ENCODE data around the gene CDX1.

Gene CDX1

DNA sequence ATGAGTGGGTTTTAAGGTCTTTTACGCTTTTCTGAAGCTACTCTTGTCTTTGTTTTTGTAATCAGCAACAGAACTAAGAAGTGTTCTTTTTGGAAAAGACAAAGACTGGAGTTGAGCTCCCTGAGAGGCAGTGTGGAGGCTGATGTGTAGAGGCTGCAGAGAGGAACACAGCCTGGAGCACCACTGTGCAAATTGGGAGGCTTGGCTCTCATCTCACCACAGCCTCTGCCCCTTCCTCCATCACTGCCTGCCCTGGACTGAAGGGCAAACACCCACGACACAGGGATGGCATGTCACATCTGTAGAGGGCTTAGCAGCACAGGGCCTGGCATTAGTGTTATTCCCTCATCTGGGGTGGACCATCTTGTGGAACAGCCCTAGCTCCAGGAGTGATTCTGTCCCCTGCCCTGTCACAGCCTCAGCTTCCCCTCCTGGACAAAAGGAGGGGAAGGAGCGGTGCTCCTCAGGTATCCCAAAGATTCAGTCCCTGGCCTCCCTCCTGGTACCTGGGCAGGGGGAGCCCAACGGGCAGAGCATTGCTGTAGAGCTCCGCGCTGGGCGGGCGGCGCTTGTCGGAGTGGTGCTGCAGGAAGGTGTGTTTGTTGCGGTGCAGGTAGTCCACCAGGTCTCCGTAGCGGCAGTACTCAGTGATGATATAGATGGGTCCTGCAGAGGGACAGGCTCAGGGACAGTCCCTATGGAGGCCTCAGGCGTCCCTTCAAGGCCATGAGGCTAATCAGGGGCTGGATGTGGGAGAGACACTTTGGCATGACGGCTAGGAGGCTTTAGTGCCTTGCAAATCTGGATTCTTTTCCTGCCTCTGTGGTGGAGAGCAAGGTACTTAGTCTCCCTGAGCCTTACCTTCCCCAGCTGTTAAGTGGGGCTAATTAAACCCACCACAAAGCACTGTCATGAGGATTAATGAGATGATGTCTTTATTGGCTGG, 43.8 kb upstream of the CDX1 start:
- Histone ChIP-seq H3K27me3 (ENCODE audit: control insufficient read depth in 2 of 2, insufficient read depth in 2 of 2, low read length in 2 of 2) (no peaks in the 10 kb centered on the region), H3K9me3 (ENCODE audit: control insufficient read depth in 2 of 2, low read length in 2 of 2) (no peaks in the 10 kb centered on the region), H3K4me3 (ENCODE audit: low read length in 2 of 2) (no peak overlapping the region), H3K36me3 (ENCODE audit: control insufficient read depth in 2 of 2, insufficient read depth in 2 of 2, low read length in 2 of 2) (peaks cover 0 to 11% of the 10 kb centered on the region in 2 donors), H3K9ac (ENCODE audit: low read depth in 1 of 2, low read length in 2 of 2) (peak overlapping the region in 1 of 2 donors; percentile 15), H3K27ac (ENCODE audit: low read depth in 2 of 2, low read length in 2 of 2) (no peak overlapping the region), H3K4me1 (ENCODE audit: control insufficient read depth in 2 of 2, insufficient read depth in 2 of 2, low read length in 2 of 2) (peaks cover 11 to 12% of the 10 kb centered on the region in 2 donors)

DNA sequence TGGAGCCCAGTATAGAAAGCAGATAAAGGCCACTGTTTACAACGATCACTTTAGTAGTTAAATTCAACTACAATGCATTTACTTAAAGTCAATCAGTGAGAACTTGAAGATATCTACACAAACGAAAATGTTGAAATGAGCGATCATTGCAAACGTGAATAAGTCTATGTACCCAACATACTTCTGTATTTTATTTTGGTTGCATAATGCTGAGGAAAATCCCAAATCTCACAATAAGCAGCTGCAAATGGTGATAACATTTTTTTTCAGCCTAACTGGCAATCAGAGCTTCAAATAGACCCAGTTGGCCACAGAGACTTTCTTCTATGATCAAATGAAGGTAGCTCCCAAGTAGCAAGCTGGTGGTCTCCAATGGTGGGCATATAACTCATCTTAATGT, 43.0 kb upstream of the CDX1 start:
- Histone ChIP-seq H3K9ac (ENCODE audit: low read depth in 1 of 2, low read length in 2 of 2) (no peak overlapping the region), H3K36me3 (ENCODE audit: control insufficient read depth in 2 of 2, insufficient read depth in 2 of 2, low read length in 2 of 2) (peaks cover 0 to 13% of the 10 kb centered on the region in 2 donors), H3K27me3 (ENCODE audit: control insufficient read depth in 2 of 2, insufficient read depth in 2 of 2, low read length in 2 of 2) (no peaks in the 10 kb centered on the region), H3K4me3 (ENCODE audit: low read length in 2 of 2) (no peak overlapping the region), H3K27ac (ENCODE audit: low read depth in 2 of 2, low read length in 2 of 2) (no peak overlapping the region), H3K4me1 (ENCODE audit: control insufficient read depth in 2 of 2, insufficient read depth in 2 of 2, low read length in 2 of 2) (peaks cover 11 to 12% of the 10 kb centered on the region in 2 donors), H3K9me3 (ENCODE audit: control insufficient read depth in 2 of 2, low read length in 2 of 2) (no peaks in the 10 kb centered on the region)

DNA sequence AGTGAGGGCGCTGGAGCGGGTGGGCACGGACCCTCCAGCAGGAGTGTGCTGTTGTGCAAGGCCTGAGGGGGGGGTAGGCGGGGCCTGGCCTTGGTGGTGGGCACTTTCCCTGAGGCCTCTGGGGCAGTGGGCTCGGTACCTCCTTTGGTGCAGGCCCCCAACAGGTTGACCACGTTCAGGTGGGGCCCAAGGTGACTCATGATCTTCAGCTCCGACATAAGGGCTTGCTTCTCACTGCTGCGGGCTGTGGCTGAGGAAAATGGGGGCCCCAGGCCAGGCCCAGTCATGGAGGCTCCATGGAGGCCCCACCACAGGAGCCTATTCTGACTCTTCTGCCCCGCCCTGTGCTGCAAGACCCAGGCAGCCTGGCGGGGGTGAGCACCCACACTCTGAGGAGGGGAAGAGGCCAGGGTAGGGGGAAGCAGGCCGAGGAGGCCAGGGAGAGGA, 42.4 kb upstream of the CDX1 start:
- Histone ChIP-seq H3K27ac (ENCODE audit: low read depth in 2 of 2, low read length in 2 of 2) (no peak overlapping the region), H3K4me3 (ENCODE audit: low read length in 2 of 2) (no peak overlapping the region), H3K9ac (ENCODE audit: low read depth in 1 of 2, low read length in 2 of 2) (no peak overlapping the region), H3K4me1 (ENCODE audit: control insufficient read depth in 2 of 2, insufficient read depth in 2 of 2, low read length in 2 of 2) (peaks cover 11 to 12% of the 10 kb centered on the region in 2 donors), H3K36me3 (ENCODE audit: control insufficient read depth in 2 of 2, insufficient read depth in 2 of 2, low read length in 2 of 2) (peaks cover 0 to 10% of the 10 kb centered on the region in 2 donors), H3K9me3 (ENCODE audit: control insufficient read depth in 2 of 2, low read length in 2 of 2) (no peaks in the 10 kb centered on the region), H3K27me3 (ENCODE audit: control insufficient read depth in 2 of 2, insufficient read depth in 2 of 2, low read length in 2 of 2) (no peaks in the 10 kb centered on the region)

DNA sequence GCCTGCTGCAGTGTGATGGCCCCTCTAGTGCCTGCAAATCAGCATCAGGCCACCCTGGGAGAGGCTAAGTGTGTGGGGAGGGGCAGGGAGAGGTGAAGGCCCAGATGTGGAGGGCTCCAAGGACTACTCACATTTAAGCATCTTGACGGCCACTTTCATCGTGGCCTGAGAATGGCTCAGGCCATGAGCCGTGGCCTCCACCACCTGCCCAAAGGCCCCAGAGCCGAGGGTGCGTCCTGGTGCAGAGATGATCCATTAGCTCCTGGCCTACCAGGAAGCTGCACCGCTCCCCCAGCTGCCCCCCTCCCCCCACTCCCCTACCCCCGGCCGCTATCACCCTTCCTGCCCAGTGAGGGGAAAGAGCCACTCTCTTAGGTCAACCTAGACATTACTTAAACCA, 42.0 kb upstream of the CDX1 start:
- H3K36me3 ChIP-seq (ENCODE audit: control insufficient read depth in 2 of 2, insufficient read depth in 2 of 2, low read length in 2 of 2): peaks cover 0 to 13% of the 10 kb centered on the region in 2 donors
- no peak overlapping the region for H3K9ac ChIP-seq (ENCODE audit: low read depth in 1 of 2, low read length in 2 of 2)
- no peaks in the 10 kb centered on the region for H3K9me3 ChIP-seq (ENCODE audit: control insufficient read depth in 2 of 2, low read length in 2 of 2)
- no peaks in the 10 kb centered on the region for H3K27me3 ChIP-seq (ENCODE audit: control insufficient read depth in 2 of 2, insufficient read depth in 2 of 2, low read length in 2 of 2)
- H3K4me3 ChIP-seq (ENCODE audit: low read length in 2 of 2): no peak overlapping the region
- H3K27ac ChIP-seq (ENCODE audit: low read depth in 2 of 2, low read length in 2 of 2): no peak overlapping the region
- H3K4me1 ChIP-seq (ENCODE audit: control insufficient read depth in 2 of 2, insufficient read depth in 2 of 2, low read length in 2 of 2): peaks cover 13% of the 10 kb centered on the region in 2 donors

DNA sequence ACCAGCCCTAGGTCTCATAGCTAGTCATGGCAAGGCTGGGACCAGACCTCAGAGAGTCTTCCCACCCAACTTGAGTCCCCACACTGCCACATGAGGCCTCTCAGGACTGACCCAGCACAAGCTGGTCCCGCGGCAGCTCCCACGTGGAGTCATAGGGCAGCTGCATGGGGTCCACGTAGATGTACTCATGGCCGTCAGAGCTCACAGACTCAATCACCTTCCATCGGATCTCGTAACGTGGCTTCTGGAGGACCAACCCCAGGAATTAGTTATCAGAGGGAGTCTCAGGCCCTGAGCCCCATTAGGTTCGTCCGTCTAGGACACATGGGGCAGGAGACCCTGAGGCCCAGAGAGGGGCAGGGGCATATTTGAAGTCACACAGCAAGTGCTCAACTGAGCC, 41.2 kb upstream of the CDX1 start:
- peaks cover 0 to 13% of the 10 kb centered on the region in 2 donors for H3K36me3 ChIP-seq (ENCODE audit: control insufficient read depth in 2 of 2, insufficient read depth in 2 of 2, low read length in 2 of 2)
- H3K9me3 ChIP-seq (ENCODE audit: control insufficient read depth in 2 of 2, low read length in 2 of 2): no peaks in the 10 kb centered on the region
- H3K4me1 ChIP-seq (ENCODE audit: control insufficient read depth in 2 of 2, insufficient read depth in 2 of 2, low read length in 2 of 2): peaks cover 18 to 19% of the 10 kb centered on the region in 2 donors
- no peak overlapping the region for H3K9ac ChIP-seq (ENCODE audit: low read depth in 1 of 2, low read length in 2 of 2)
- no peak overlapping the region for H3K27ac ChIP-seq (ENCODE audit: low read depth in 2 of 2, low read length in 2 of 2)
- no peaks in the 10 kb centered on the region for H3K27me3 ChIP-seq (ENCODE audit: control insufficient read depth in 2 of 2, insufficient read depth in 2 of 2, low read length in 2 of 2)
- no peak overlapping the region for H3K4me3 ChIP-seq (ENCODE audit: low read length in 2 of 2)

DNA sequence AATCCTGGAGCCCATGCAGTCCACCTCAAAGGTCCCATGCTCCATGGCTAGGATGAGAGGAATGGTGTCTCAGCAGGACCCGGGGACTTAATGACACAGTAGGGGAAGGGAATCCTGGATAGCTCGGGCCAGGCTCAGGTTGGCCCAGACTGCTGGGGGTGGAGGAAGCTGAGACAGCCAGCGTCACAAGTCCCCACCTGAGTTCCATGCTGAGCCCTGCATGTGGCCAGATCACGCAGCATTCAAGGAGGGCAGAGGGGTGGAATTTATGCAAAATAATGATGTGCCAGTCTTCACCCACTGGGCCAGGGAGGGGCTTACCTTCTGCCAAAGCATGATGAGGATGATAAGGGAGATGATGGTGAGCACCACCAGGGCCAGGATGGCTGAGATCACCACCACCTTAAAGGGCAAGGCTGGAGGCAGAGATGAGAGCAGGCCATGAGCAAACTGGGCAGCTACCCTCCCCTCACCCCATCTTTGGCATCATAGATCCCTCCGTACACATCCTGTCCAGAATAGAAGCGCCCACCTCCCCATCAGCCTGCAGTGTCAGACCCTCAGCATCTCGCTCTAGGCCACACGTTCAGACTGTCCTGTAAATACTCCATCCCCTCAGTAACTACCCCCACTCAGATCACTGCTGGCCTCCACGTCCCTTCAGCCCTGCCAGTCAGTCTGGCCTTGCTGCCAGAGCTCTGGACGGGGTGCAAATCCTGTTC, 40.2 kb upstream of the CDX1 start:
- Histone ChIP-seq H3K4me1 (ENCODE audit: control insufficient read depth in 2 of 2, insufficient read depth in 2 of 2, low read length in 2 of 2) (peaks cover 18 to 19% of the 10 kb centered on the region in 2 donors), H3K27me3 (ENCODE audit: control insufficient read depth in 2 of 2, insufficient read depth in 2 of 2, low read length in 2 of 2) (no peaks in the 10 kb centered on the region), H3K9me3 (ENCODE audit: control insufficient read depth in 2 of 2, low read length in 2 of 2) (no peaks in the 10 kb centered on the region), H3K4me3 (ENCODE audit: low read length in 2 of 2) (no peak overlapping the region), H3K36me3 (ENCODE audit: control insufficient read depth in 2 of 2, insufficient read depth in 2 of 2, low read length in 2 of 2) (peaks cover 0 to 10% of the 10 kb centered on the region in 2 donors), H3K9ac (ENCODE audit: low read depth in 1 of 2, low read length in 2 of 2) (no peak overlapping the region), H3K27ac (ENCODE audit: low read depth in 2 of 2, low read length in 2 of 2) (no peak overlapping the region)

DNA sequence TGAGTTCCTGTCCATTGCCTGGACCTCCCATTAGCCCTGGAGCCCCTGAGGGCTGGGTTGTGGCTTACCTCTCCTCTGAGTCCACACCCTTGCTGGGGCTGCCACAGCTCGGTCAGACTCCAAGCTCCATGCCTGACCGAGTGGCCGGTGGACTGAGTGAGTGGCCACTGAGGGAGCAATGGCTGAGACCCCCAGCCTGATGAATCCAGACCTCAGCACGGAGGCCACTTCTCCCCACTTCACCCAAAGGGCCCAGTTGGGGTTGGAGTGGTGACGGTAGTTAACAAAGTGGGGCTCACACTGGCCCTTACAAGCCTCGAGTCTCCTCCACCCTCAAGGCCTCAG, 39.7 kb upstream of the CDX1 start:
- H3K9ac ChIP-seq (ENCODE audit: low read depth in 1 of 2, low read length in 2 of 2): no peak overlapping the region
- H3K27ac ChIP-seq (ENCODE audit: low read depth in 2 of 2, low read length in 2 of 2): no peak overlapping the region
- H3K4me3 ChIP-seq (ENCODE audit: low read length in 2 of 2): no peak overlapping the region
- H3K9me3 ChIP-seq (ENCODE audit: control insufficient read depth in 2 of 2, low read length in 2 of 2): no peaks in the 10 kb centered on the region
- H3K36me3 ChIP-seq (ENCODE audit: control insufficient read depth in 2 of 2, insufficient read depth in 2 of 2, low read length in 2 of 2): peaks cover 0 to 8% of the 10 kb centered on the region in 2 donors
- peaks cover 17 to 18% of the 10 kb centered on the region in 2 donors for H3K4me1 ChIP-seq (ENCODE audit: control insufficient read depth in 2 of 2, insufficient read depth in 2 of 2, low read length in 2 of 2)
- no peaks in the 10 kb centered on the region for H3K27me3 ChIP-seq (ENCODE audit: control insufficient read depth in 2 of 2, insufficient read depth in 2 of 2, low read length in 2 of 2)

DNA sequence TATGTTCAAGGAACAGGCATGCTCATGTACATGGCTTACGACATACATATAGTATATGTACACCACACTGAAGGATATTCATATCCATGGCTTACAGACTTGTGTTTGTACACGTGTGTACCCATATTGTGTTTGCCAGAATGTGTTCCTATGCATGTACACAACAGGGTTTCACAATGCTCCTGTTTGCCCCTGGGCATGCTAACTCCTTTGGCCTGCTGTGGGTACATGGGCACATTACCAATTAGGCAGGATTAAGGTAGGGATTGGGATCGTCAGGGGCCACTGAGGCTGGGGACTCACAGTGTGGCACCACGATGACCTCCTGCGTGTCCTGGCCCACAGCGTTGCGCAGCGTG, 37.1 kb upstream of the CDX1 start:
- peaks cover 0 to 6% of the 10 kb centered on the region in 2 donors for H3K36me3 ChIP-seq (ENCODE audit: control insufficient read depth in 2 of 2, insufficient read depth in 2 of 2, low read length in 2 of 2)
- peaks cover 17 to 19% of the 10 kb centered on the region in 2 donors for H3K4me1 ChIP-seq (ENCODE audit: control insufficient read depth in 2 of 2, insufficient read depth in 2 of 2, low read length in 2 of 2)
- H3K27me3 ChIP-seq (ENCODE audit: control insufficient read depth in 2 of 2, insufficient read depth in 2 of 2, low read length in 2 of 2): no peaks in the 10 kb centered on the region
- H3K4me3 ChIP-seq (ENCODE audit: low read length in 2 of 2): peak overlapping the region; percentile 49 to 62
- no peaks in the 10 kb centered on the region for H3K9me3 ChIP-seq (ENCODE audit: control insufficient read depth in 2 of 2, low read length in 2 of 2)
- no peak overlapping the region for H3K27ac ChIP-seq (ENCODE audit: low read depth in 2 of 2, low read length in 2 of 2)
- H3K9ac ChIP-seq (ENCODE audit: low read depth in 1 of 2, low read length in 2 of 2): peak overlapping the region in 1 of 2 donors; percentile 48

DNA sequence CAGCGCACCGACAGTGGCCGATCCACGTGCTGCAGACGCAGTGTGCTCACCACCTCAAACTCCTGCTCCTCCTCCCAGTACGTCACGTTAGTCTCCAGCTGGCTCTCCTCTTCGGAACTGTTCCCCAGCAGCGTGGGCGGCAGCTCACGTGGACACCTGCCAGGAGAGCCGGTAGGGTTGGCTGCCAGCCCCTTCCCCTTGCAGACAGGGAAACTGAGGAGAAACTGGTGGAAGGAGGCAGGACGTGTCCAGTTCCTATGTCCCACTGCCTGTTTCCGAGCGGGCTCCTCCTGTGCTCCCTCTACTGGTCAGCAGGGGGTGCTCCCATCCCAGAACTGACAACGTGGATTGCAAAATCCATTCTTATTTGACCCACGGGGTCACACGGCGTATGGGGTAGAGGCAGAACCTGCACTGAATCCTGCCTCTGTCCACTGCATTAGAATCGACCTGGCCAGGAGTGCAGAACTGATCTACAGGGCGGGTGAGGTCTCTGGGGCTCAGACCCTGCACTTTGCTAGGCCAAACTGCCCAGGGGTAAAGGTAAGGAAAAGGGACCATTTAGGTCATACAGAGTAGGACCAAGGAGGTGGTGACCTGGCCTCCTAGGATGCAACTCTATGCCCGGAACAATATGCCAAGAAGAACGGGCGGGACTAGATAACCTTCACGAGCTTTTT, 36.6 kb upstream of the CDX1 start:
- peaks cover 0 to 6% of the 10 kb centered on the region in 2 donors for H3K36me3 ChIP-seq (ENCODE audit: control insufficient read depth in 2 of 2, insufficient read depth in 2 of 2, low read length in 2 of 2)
- no peaks in the 10 kb centered on the region for H3K27me3 ChIP-seq (ENCODE audit: control insufficient read depth in 2 of 2, insufficient read depth in 2 of 2, low read length in 2 of 2)
- H3K9ac ChIP-seq (ENCODE audit: low read depth in 1 of 2, low read length in 2 of 2): peak overlapping the region in 1 of 2 donors; percentile 48
- H3K4me1 ChIP-seq (ENCODE audit: control insufficient read depth in 2 of 2, insufficient read depth in 2 of 2, low read length in 2 of 2): peaks cover 17 to 19% of the 10 kb centered on the region in 2 donors
- no peak overlapping the region for H3K27ac ChIP-seq (ENCODE audit: low read depth in 2 of 2, low read length in 2 of 2)
- H3K4me3 ChIP-seq (ENCODE audit: low read length in 2 of 2): peak overlapping the region; percentile 49 to 62
- H3K9me3 ChIP-seq (ENCODE audit: control insufficient read depth in 2 of 2, low read length in 2 of 2): no peaks in the 10 kb centered on the region

Data from mucosa of rectum (tissue), 2 donors.